CD4-positive, alpha-beta T cell treated with Interleukin-17A for 1 hour (primary cell): Measurements from ENCODE around the gene ANXA4.
"Not testable (repeated sequence)": the region's sequence is repeated elsewhere in the genome, so short reads cannot be mapped to it uniquely, and the experiment has no call there.

Source experiments
- DNase-seq: peaks from one replicate; pipeline ENCODE4 v3.0.0-alpha.2; 2020

Gene ANXA4

GRCh38 chr2:69755862-69756467 is 14.0 kb downstream of the ANXA4 start:
- no peak for DNase-seq

DNA sequence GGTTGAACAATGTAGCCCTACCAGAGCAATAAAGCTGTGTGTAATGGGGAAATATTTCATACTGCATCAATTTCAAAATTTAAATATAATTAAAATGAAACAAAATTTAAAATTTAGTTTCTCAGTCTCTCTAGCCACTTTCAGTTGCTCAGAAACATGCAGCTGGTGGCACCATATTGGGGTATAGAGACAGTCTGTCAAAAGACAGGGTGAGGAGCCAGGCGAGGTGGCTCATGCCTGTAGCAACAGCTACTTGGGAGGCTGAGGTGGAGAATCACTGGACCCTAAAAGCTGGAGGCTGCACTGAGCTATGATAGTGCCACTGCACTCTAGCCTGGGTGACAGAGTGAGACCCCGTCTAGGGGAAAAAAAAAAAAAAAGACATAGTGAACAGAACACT is 20.1 kb downstream of the ANXA4 start:
- DNase-seq, result no peak

- no peak for DNase-seq
Measured at GRCh38 chr2:69762513-69763494, 20.9 kb downstream of the ANXA4 start.

GRCh38 chr2:69763831-69764230 is 21.9 kb downstream of the ANXA4 start:
- not testable (repeated sequence) for DNase-seq

GRCh38 chr2:69764286-69765095 is 22.6 kb downstream of the ANXA4 start:
- DNase-seq, result no peak

- DNase-seq, result no peak
Measured at GRCh38 chr2:69765096-69765380, 23.1 kb downstream of the ANXA4 start.

DNA sequence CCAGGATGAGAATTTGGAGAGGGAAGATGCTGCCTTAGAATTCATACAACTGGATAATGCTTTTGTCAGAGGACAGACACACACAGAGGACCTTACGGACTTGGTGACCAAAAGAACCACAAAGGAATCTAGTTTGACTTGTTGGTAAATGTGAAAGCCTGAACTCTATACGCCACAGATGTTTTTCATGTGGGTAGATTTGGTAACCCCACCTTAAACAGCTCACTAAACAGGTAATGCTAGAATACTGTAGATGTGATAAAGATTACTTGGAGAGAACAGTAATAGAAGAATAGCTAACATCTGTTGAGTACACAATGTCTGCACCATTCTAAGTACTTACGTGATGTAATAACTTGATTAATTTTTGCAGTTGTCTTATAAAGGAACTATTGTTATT is 24.1 kb downstream of the ANXA4 start:
- no peak for DNase-seq

- no peak for DNase-seq
Measured at GRCh38 chr2:69767034-69767433, 25.1 kb downstream of the ANXA4 start.

GRCh38 chr2:69768235-69768634 is 26.3 kb downstream of the ANXA4 start:
- no peak for DNase-seq

DNA sequence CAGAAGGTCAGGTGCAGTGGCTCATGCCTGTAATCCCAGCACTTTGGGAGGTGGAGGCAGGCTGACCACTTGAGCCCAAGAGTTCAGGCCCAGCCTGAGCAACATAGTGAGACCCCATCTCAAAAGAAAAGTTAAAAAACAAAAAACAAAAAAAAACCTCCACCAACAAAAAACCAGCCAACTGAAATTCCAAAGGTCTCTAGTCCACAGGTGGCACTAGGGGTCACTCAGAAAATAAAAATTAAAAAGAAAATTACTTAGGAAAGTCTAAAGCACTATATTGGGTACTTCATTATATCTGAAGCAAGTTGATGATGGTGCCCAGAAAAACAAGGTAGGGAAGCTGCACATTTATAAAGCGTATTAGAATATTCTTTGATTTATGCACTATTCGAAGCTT is 26.9 kb downstream of the ANXA4 start:
- no peak for DNase-seq

GRCh38 chr2:69769272-69769671 is 27.3 kb downstream of the ANXA4 start:
- DNase-seq, result no peak

DNA sequence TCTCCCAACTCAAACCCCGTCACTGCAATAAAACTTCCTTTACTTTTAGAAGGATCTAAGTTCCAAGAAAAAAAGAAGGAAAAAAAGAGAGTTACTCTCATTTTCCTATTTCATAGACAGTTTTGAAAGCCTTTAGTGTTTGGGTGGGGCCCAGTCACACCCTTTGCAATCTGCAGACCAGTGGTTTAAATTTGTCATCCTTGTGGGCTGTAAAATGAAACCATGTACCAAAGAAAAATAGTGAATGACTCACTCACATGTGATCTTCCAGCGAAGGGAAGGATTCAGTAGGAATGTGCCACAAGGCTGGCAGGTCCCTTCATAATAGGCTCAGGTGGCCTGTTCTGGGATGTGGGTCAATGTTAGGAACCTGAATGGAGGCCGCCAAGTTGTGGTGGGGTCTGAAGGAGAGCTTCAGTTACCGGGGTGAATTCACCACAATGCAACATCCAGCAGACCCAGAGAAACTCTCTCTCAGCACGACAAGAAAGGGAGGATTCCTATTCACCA is 28.3 kb downstream of the ANXA4 start:
- peak; percentile 33 for DNase-seq

DNA sequence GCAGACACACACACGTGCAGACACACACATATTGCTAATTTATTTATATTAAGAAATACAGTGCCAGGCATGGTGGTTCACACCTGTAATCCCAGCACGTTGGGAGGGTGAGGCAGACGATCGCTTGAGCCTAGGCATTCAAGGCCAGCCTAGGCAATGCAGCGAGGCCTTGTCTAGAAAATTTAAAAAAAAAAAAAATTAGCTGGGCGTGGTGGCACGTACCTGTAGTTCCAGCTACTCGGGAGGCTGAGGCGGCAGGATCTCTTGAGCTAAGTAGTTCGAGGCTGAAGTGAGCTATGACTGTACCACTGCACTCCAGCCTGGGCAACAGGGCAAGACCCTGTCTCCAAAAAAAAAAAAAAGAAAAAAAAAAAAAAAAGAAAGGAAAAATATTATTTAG is 28.8 kb downstream of the ANXA4 start:
- DNase-seq, result no peak

- no peak for DNase-seq
Measured at GRCh38 chr2:69771461-69771860, 29.5 kb downstream of the ANXA4 start.

DNA sequence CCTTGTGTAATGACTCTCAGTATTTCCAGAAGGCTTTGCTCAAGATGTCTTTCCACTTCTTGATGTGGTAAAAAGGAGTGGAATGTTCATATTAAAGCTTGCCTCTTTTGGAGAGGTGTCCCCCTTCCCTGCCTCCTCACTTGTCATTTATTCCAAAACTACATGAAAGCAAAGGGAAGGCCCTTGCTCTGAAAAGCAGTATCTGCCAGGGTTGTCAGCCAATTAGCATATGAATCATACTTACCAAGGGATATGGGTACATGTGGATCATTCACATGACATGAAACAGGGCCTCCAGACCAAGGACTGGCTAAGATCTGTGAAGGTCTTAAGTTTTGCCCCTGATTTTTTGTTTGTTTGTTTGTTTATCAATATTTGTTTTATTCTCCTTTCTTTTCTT is 31.3 kb downstream of the ANXA4 start:
- no peak for DNase-seq

DNA sequence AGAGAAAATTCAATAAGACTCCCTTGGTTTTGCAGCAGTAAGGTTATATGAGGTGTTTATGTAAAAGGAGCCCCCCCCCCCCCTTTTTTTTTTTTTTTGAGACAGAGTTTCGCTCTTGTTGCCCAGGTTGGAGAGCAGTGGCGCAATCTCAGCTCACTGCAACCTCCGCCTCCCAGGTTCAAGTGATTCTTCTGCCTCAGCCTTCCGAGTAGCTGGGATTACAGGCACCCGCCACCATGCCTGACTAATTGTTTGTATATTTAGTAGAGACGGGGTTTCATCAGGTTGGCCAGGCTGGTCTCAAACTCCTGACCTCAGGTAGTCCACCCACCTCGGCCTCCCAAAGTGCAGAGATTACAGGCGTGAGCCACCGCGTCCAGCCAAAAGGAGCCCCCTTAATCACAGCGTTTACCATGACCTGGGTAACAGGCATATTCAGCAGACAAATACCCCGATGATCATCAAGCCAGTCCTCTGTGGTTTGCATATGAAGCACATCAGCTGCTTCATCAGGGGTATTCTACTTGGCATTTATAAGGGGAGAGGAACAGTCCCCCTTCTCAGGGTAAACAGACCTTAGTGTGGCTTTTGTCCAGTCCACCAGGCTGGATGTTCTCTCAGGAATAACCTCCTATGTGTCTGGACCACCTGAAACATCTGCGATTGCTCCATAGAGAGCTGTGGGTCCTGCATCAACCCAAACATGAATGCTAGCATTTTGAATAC is 32.5 kb downstream of the ANXA4 start:
- DNase-seq, result not testable (repeated sequence)

GRCh38 chr2:69774984-69775982 is 33.3 kb downstream of the ANXA4 start:
- peak; percentile 39 for DNase-seq

- DNase-seq, result no peak
Measured at GRCh38 chr2:69776886-69777785, 35.2 kb downstream of the ANXA4 start.

DNA sequence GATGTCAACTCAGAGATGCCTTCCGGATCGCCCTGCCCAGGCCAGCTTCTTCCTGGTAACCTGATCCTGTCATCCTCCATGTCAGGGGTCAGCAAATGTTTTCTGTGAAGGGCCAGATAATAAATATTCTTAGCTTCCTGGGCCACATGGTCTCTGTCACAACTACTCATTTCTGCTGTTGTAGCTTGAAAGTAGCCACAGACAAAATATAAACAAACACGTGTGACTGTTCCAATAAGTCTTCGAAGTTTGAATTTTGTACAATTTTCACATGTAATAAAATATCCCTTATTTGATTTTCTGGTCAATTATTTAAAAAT is 35.8 kb downstream of the ANXA4 start:
- DNase-seq, result no peak

- no peak for DNase-seq
Measured at GRCh38 chr2:69779258-69780001, 37.5 kb downstream of the ANXA4 start.
